Endometrium (tissue), 2 donors: ENCODE results near the gene ADIPOR2.

ENCODE experiments used
- FAIRE-seq: peaks from 2 replicates; lab custom pipeline; 2012; peaks lifted over from hg19 to GRCh38; lab: Jason Lieb, UNC
- donor health status: control.
- donor health status: control.

Gene ADIPOR2

DNA sequence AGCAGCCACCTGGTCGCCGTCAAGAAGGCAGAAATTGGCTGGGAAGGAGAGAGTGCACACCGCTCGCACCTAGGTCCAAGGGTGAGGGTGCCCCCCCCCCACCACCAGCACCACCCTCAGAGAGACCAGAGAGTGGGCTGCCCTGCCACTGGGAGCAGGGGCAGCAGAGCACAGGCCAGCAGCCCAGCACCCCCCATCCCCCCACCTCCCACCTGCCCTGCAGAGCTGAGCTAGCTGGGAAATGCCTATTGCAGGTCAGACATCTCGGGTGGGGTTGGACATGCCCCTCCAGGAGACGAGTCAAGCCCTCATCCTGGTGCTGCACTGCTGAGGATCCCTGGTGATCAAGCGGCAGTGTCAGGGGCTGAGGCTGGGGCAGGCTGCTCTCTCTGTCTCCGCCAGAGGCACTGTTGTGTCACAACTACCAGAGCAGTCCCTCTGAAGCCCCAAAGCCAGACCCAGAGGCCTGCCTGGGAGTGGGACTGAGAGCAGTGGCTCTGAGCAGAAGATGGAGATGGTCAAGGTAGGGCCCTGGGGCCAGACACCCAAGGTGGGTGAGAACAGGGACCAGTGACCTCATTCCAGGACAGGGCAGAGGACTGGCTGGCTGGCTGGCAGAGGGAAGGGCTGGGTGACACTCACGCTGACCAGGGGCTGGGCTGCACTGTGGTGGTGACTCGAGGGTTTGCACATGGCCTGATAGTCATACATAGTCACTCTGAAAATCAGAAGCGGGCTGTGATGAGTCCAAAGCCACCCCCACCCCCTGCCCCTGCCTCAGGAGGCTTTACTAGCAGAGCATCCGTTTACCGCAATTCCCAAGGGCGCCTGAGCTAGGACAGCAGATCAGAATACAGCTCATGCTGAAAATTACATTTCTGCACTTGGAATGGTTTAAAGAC lies 109.8 kb downstream of the ADIPOR2 start:
- FAIRE-seq, result no peak

DNA sequence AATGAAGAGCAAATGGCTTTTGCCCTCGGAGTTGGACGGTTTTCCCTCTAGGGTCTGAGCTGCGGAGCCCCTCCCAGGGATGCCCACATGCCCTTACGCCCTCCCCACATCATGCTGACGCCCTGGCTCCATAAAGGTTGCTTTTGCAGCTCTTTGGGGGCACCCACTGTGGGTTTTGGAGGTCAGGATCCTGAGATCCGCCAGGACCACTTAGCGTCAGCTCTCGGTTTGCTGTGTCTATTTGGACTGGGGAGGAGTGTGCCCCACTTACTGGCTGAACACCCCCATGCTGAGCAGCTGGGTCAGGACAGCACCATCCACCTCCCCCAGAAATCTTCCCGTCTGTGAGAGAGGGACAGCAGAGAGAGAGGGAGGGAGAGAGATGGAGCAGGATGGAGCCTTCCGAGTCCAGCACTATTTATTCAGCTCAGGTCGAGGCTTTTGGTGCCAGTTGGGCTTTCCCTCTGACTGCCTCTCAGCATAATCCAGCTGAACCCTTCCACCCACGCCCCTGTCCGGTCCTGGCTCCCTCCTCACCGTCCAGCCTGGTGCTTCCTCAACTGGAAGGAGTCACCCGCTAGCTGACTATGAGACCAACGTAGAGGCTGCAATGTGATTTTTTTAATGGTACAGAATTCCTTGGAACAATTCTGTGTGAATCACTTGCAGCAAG lies 110.6 kb downstream of the ADIPOR2 start:
- FAIRE-seq, result no peak

DNA sequence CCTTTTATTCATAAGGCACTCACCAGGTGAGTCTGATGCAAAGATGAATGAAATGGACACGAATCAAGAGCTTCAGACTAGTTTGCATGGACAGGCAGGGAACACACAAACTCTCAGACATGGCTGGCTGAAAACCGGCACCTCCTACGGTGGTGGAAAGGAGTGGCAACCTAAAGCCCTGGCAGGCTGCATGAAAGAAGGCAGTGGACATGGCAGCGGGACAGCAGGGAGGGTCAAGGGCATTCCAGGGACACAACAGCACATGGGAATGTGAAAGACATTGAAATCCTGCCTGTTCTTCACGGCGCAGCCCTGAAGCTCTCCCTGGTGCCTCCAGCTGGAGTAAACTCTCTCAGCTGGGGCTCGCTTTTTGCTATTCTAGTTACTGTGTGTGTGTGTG lies 112.9 kb downstream of the ADIPOR2 start:
- FAIRE-seq, result no peak

DNA sequence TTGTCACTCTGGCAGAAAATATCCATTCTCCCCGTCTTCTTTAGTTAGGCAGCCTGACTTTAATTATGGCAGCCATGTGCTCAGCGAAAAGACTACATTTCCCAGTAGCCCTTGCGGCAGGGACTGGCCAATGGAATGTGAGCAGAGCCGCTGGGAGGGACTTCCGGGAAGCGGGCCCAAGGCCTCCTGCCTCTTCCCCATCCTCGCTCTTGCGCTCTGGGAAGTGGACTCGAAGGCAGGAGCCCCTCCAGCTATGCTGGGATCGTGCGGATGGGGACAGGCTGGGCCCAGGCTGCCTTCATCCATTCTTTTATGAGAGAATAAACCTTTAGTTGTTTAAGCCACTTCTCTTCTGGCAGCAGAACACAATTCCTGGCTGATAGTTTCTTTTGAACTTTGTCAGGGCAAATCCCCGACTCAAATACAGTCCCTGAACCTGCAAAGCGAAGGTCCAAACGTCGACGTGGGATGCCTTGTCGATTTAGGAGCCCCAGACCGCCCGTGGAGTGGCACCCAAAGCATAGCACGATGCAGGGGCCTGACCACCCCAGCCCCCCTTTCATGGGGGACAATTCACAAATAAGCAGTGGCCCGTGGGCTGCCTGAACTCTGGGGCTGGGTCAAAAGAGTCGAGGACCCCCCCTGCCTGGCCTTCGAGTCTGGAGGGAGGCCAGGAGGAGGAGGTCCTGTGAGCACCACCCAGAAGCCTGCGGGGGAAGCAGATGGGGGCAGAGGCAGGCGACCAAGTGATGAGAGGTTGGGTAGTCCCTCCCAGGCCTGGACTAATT lies 113.9 kb downstream of the ADIPOR2 start:
- FAIRE-seq, result peak; percentile 70

DNA sequence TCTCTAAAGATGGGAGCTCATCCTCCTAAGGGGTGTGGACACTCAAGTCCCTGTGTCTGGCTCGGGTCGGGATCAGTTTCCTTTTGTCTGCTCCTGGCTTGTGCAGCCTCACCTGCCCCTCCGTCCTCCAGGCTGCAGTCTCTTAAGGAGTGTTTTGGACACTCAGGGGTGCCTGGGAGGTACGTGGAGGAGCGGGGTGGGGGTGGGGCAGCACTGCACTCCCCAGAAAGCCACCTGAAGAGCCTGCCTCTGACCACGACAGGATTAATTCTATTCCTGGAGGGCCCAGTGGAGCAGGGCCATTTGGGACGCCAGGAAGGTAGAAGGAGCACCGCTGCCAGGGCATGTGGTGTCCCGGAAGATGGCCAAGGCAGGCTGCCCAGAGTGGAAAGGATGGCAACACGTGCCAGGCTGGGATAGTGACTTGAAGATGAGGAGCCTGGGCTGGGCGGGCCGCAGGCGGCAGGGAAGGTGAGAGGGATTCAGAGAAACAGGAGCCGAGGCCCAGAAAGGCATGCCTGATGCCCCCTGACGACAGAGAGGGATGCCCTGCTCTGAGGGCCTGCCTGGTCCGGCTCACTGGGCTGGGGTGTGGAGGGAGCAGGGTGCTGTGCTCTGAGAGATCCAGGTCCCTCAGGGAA lies 114.7 kb downstream of the ADIPOR2 start:
- FAIRE-seq, result no peak

DNA sequence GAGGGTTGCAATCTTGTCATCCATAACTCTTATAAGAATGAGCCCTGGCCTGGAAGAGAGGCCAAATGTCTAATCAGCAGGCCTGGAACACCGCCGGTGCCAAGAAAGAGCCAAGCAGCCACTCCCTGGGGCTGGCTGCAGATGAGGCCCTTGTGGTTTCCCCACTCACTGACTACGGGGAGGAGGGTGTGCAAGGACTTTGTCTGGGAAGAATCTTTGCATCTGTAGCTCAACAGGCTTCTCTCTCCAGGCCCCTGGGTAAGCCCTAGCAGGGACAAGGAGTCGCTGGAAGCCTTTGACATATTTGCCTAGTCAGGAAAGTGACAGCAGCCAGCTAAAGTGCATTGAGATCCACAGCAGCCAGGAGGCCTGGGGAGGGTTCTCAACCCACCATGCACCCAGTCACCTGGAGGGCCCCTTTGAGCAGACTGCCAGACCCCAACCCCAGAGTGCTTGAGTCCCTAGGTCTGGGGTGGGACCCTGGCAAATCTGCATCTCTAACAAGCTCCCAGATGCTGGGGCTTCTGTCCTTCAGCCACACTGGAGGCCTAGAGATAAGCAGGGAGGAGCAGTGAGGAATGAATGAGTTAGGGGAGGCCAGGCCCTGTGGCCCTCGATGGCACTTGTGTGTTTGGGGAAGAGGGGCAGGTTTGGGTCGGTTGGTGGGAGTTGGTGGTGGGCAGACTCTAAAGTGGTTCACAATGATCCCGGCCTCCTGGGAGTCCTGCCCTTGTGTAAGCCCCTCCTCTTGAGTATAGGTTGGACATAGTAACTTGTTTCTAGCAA lies 115.6 kb downstream of the ADIPOR2 start:
- no peak for FAIRE-seq

DNA sequence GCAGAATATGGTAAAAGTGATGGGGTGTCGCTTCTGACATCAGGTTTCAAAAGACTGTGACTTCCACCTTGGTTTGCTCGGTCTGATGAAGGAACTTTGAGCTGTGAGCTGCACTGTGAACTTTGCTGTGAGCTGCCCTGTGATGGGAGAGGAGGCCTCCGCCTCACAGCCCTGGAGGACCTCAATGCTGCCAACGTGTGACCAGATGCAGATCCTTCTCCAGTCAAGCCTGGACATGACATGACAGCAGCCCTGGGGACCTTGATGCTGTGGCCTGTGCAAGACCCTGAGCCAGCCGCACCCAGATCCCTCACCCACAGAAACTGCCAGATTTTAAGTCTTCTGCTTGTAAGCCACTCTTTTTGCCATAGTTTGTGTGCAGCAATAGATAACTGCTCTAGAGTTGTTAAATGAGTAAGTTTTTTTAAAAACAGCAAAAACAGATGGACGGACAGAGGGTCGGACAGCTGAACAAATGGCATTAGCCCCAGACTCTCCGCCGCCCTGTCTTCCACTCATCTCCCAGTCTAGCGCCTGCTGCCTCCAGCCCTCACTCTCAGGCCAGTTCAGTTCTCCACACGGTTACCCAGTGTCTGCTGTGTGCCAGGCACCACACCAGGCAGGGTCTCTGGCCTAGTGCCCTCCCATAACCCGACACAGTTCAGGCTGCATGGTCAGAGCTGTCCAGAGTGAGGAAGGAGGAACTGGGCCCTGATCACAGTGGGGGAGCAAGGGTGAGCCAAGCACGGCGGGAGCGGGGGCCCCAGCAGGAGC lies 116.4 kb downstream of the ADIPOR2 start:
- FAIRE-seq, result no peak

DNA sequence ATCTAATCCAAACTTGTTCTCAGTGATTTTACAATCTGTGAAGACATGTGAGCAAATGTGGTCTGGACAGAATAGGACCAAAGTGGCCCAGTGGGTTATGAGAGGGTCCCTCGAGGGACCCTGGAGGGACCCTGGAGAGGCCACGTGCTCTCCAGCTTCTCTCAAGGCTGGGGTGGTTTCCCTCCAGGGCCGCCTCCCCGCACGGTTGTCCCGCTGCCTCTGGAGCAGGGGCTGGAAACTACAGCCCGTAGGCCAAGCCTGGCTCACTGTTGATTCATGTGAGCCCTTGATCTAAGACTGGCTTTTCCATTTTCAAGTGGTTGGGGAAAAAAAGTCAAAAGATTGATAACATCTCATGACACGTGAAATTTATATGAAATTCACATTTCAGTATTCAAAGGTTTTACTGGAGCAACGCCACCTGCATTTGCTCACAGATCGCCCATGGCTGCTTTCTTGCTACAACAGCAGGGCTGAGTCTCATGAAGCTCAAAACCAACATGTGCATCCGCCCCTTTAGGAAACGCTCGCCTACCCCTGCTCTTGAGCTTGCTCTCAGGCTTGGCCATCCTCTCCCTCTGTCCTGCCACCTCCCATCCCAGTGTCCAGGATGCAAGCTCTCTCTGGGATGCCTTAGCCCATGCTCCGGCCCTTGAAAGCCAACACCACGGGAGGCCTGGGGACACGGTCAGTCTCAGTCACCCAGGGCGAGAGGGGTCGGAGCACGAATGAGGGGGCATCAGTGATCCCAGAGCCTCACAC lies 117.3 kb downstream of the ADIPOR2 start:
- no peak for FAIRE-seq

DNA sequence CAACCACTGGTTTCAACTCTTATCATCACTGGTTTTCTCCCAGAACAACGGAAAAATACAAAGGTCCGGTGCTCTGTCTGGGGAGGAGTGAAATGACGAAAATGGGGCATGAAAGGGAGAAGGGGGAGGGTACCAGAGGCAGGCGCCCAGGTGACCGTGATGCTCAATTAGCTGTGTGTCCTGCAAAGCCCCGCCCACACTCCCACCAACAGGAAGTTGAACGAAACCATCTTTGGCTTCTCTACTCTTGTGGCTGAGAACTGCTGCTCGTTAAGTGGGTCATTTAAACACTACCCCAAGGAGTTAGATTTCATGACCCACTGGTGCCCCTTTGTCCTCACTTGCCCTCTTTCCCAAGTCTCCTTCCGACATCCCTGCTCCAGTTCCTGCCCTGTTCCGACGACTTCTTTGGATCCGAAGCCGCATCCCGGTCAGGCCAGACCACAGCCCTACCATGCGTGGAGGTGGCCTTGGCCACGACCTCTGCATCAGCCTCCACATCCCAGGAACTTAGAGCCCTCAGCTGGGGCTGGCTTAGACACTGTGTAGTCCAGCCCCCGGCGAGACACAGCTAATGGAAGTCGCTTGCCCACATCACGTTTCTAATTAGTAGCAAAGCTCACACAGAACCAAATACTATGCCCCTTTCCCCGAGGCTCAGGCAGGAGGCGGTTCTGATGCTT lies 118.1 kb downstream of the ADIPOR2 start:
- FAIRE-seq, result no peak

DNA sequence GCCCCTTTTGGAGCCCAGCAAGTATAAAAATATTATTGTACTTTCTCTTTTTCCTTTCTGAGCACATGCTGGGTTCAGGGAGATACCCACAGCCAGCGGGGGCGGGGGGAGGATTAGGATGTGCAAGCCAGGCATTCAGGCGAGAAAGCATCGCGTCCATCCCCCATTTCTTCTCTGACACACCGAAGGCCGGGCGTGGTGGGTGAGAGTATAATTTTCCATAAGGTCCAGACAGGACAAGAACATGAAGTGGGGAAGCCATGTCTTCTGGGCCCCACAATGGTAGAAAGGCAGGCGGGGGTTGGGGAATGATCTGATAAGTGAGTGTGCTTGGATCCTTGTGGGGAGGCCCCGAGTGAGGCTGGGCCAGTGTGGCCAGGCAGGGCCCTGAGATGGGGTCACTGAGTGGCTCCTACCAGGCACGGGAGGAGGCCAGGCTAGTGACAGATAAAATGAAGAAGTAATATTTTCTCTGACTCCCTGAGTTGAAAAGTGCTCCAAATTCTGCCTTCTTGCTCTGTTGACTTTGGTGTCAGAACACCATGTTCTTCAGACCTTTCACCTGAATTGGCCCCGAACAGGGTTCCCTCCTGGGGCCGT lies 118.8 kb downstream of the ADIPOR2 start:
- FAIRE-seq, result no peak

DNA sequence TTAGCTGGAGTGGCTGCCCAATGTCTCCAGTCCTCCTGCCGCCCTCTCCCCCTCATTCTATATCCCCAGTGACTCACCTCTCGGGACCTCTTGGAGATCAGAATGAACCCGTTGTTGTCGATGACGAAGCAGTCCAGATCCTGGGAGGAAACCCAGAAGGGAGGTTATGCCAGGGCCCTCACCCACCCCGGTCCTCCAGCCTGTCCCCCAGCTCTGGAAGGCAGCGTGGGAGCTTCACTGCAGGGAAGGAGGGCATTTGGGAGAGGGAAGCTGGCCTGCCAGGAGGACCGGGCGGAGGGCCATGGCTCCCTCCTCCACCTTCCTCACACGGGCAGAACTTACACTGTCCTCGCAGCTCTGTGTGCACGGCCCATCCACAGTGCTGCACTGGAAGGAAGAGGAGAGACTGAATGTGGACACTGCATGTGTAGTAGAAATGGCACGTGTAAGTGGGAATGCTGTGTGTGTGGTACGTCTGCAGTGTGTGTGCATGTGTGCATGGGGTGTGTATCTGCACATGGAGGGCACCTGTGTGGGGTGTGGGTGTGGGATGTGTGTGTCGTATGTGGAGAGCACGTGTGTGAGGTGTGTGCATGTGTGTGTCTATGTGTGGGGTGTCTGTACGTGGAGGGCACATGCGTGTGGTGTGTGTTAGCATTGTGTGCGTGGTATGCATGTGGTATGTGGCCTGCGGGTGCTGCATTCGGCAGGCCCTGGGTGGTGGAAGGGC lies 119.5 kb downstream of the ADIPOR2 start:
- FAIRE-seq, result no peak

DNA sequence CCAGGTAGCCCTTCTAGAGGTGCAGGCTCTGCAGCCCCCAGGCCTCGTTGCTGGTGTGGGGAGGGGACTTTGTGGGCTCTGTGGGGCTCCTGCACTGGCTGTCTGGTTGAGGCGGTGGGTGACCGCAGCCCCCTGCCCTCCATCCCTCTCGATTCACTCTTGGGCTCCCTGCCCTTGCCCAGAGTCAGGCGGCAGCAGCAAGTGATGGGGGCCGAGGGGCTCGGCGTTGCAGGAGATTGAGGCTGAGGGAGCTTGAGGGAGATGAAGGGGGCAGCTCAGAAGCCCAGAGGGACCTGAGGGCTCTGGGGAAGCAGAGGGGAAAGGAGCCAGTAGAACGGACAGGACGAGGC lies 120.0 kb downstream of the ADIPOR2 start:
- FAIRE-seq, result no peak

DNA sequence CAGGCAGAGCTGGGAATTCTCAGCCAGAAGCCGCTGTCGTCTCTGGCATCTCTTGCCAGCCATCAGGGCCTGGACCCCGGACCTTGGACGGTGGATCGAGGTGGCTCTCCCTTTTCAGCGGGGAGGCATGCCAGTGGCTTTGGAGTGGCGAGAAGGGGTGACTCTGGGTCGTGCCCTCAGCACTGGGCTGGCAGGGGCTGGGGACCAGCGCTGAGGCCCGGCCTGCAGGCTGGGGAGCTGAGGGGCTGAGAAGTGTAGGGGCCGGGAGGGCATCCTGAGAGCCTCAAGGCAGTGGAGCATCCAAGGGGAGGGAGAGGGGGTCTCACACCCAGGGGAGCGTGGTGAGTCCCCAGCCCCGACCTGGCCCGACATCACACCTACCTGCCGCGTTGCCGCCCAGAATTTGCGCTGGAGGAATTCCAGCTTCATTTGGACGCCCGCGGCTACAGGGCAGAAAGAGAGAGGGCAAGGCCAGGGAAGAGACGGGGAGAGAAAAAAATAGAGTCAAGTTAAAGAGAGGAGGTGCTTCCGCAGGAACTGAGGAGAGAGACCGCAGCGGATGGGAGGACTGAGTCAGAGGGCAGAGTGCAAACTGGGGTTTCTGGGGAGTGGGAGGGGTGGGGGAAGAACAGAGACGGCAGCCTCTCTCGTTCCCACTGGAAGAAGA lies 120.5 kb downstream of the ADIPOR2 start:
- no peak for FAIRE-seq

DNA sequence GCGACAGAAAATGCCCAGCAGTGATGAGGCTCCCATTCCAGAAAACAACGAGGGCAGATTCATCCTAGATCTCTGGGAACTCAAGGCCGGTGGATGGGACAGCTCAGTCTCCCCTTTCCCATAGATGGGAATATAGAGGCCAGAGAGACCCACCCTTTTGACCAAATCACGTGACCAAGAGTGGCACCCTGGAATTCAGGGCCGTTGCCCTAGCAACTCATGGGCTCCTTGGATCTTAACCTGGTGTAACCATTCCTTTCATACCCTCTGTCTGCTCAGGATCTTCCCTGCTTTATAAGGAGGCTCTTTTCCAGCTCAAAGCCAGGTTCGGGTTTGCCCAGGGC lies 121.0 kb downstream of the ADIPOR2 start:
- no peak for FAIRE-seq

DNA sequence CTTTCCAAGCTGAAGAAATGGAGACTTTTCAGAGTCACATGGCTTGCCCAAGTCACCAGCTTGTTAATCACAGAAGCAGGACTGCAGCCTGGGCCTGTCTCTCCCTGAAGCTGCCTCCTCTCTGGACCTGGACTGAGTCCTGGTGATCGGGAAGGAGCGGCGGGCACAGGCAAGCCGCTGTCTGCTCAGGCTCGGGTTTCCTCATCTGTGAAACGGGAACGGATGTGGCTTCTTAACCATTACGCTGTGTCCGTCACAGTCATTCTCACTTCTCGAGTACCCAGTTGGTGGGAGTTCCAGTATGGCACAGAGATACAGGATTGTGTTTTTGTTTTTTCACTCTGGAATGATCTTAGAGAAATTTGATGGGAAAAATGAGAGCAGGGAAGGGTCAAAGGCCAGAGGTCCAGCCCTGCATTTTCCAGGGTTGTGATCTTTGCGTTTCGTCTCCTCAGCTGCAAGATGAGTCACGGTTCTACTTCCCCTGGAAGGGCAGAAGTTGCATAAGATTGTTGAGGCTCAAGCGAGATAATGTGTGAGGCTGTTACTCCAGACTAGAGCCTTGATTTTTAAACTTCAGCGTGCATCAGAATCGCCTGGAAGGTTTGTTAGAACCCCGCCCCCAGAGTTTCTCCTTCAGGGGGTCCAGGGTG lies 121.9 kb downstream of the ADIPOR2 start:
- FAIRE-seq, result no peak

DNA sequence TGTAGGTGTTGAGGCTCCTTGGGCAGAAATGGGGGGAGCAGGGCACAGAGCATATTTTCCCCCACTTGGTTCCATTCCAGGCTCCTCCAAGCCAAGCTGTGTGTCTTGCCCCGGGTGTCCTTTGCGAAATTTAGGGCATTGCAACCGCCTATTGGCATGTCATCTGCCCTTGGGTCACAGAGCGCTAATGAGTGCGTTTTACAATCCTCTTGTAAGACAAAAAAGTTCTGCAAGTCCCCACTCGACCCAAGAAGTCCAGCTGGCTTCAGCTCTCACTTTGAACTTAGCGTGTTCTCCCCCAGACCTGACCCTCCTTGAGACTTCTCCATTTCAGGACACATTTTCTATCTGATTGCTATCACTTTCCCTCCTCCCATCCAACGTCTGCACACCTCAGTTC lies 123.4 kb downstream of the ADIPOR2 start:
- no peak for FAIRE-seq

DNA sequence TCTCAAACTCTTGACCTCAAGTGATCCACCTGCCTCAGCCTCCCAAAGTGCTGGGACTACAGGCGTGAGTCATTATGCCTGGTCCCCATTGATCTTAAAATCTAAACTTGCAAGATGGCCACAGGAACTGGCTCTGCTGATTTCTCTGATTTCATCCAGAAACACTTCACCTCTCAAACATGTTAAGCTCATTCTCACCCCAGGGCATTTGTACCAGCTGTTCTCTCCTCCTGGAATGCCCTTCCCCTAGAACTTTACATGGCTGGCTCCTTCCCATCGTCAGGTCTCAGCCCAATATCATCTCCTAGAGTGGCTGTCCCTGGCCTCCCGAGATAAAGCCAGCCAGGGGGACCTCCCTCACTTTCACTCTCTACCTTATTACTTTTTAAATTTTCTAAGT lies 124.2 kb downstream of the ADIPOR2 start:
- FAIRE-seq, result no peak
